OCI-LY3 (cell line): ENCODE data around the gene BCKDHA.
"Not testable (repeated sequence)": the region's sequence is repeated elsewhere in the genome, so short reads cannot be mapped to it uniquely, and the experiment has no call there.

Experiments used
- H2AFZ ChIP-seq: fragments of 200-600, 300-600 bp; shearing (Covaris generic); 2 replicates; pipeline ENCODE4 v1.6.0; 2014; ENCODE audit warnings: antibody characterized with exemption, low read depth, low read length
- H3K27ac ChIP-seq: fragments of 200-600, 300-600 bp; sonication (generic); 2 replicates; pipeline ENCODE4 v1.5.1; 2014; ENCODE audit warnings: mild to moderate bottlenecking, low read length, moderate library complexity, mixed read lengths
- H3K27me3 ChIP-seq: fragments of 200-600, 300-600 bp; sonication (generic); 2 replicates; pipeline ENCODE4 v1.6.1; 2014; ENCODE audit warnings: low read depth, low read length, mixed read lengths
- H3K36me3 ChIP-seq: fragments of 200-600, 300-600 bp; sonication (generic); replicated peaks from 2 replicates; pipeline ENCODE3; 2014; ENCODE audit warnings: low read depth, low read length, mixed read lengths
- H3K4me1 ChIP-seq: fragments of 300-600, 200-600 bp; sonication (generic); 2 replicates; pipeline ENCODE4 v1.6.1; 2014; ENCODE audit warnings: low read length, mixed read lengths
- H3K4me2 ChIP-seq: fragments of 200-600, 300-600 bp; sonication (generic); 2 replicates; pipeline ENCODE4 v1.6.1; 2014; ENCODE audit warnings: low read length, mixed read lengths
- H3K4me3 ChIP-seq: fragments of 300-600, 200-600 bp; sonication (generic); 2 replicates; pipeline ENCODE4 v1.5.1; 2014; ENCODE audit warnings: antibody characterized with exemption, mild to moderate bottlenecking, low read length, moderate library complexity
- H3K79me2 ChIP-seq: fragments of 300-600, 200-600 bp; shearing (Covaris generic); 2 replicates; pipeline ENCODE4 v1.6.1; 2014; ENCODE audit warnings: mild to moderate bottlenecking, low read length, mixed read lengths
- H3K9ac ChIP-seq: fragments of 300-600, 200-600 bp; shearing (Covaris generic); 2 replicates; pipeline ENCODE4 v1.6.0; 2014; ENCODE audit warnings: mild to moderate bottlenecking, low read length, moderate library complexity
- H3K9me3 ChIP-seq: fragments of 200-600, 300-600 bp; shearing (Covaris generic); 2 replicates; pipeline ENCODE4 v1.6.1; 2014; ENCODE audit warnings: low read length, mixed read lengths; ENCODE audit not compliant: insufficient read depth
- H4K20me1 ChIP-seq: fragments of 200-600, 300-600 bp; sonication (generic); 2 replicates; pipeline ENCODE4 v1.6.1; 2016; ENCODE audit warnings: low read length, mixed read lengths; ENCODE audit not compliant: insufficient read depth
- EZH2phosphoT487 ChIP-seq: fragments of 200-600 bp; shearing (Covaris generic); IDR thresholded peaks from 2 replicates; pipeline ENCODE4 v1.6.1; 2018; ENCODE audit warnings: antibody characterized with exemption, mixed run types, low read depth
- TF ChIP-seq, protein P1 (sequence below): fragments of 200-600, 300-600 bp; sonication (generic); IDR thresholded peaks from 2 replicates; pipeline ENCODE4 v1.5.1; 2014; ENCODE audit warnings: antibody characterized with exemption, low read length, low read depth

The BCKDHA gene

DNA sequence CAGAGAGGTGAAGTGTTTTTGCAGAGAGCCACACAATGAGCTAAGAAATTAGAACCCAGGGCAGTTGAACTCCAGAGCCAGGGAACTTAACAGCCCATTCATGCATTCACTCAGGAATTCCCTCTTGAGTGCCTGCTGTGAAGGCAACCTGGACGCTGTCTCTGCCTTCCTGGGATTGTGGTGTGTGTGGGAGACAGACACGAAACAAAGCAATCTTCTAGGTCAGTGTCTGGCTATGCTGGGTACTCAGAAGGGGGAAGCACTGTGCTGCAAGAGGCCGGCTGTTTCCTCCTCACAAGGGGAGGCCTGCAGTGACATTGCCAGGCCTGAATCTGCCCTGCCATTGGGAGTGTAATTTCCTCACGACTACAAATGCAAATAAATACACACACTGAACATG, 9.7 kb downstream of the BCKDHA start:
- Histone ChIP-seq H2AFZ (no peak overlapping the region), H4K20me1 (peaks cover 3% of the 10 kb centered on the region; the same call in 1 of the 2 replicates), H3K4me2 (no peak overlapping the region), H3K27me3 (no peaks in the 10 kb centered on the region), H3K4me1 (no peaks in the 10 kb centered on the region), H3K27ac (no peak overlapping the region), H3K4me3 (no peak overlapping the region), H3K36me3 (no peaks in the 10 kb centered on the region), H3K9ac (no peak overlapping the region), H3K79me2 (no peaks in the 10 kb centered on the region), H3K9me3 (no peaks in the 10 kb centered on the region)
- TF ChIP-seq EZH2phosphoT487 = no peak
- TF ChIP-seq, protein P1, sequence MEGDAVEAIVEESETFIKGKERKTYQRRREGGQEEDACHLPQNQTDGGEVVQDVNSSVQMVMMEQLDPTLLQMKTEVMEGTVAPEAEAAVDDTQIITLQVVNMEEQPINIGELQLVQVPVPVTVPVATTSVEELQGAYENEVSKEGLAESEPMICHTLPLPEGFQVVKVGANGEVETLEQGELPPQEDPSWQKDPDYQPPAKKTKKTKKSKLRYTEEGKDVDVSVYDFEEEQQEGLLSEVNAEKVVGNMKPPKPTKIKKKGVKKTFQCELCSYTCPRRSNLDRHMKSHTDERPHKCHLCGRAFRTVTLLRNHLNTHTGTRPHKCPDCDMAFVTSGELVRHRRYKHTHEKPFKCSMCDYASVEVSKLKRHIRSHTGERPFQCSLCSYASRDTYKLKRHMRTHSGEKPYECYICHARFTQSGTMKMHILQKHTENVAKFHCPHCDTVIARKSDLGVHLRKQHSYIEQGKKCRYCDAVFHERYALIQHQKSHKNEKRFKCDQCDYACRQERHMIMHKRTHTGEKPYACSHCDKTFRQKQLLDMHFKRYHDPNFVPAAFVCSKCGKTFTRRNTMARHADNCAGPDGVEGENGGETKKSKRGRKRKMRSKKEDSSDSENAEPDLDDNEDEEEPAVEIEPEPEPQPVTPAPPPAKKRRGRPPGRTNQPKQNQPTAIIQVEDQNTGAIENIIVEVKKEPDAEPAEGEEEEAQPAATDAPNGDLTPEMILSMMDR = no peak

DNA sequence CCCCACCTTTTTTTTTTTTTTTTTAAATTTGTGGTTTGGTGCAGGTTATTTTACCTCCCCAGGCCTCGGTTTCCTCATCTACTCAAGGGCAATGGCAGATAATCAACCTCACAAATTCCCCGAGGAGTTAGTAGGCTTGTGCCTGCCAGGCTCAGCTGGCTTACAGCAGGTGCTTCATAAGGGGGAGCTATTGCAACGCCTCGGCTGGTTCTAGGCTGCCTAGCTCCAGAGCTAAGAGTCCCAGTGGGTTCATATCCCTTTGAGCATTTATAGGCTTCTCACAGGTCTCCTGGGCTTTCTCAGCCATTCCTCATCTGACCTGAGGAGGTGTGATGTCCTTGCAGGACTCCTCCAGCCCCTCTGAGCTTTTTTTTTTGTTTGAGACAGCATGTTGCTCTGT, 10.6 kb downstream of the BCKDHA start:
- no peaks in the 10 kb centered on the region for H3K36me3 ChIP-seq
- H3K4me3 ChIP-seq = no peak overlapping the region
- H3K27me3 ChIP-seq = no peaks in the 10 kb centered on the region
- H3K27ac ChIP-seq = no peak overlapping the region
- no peaks in the 10 kb centered on the region for H3K79me2 ChIP-seq
- no peaks in the 10 kb centered on the region for H3K4me1 ChIP-seq
- H4K20me1 ChIP-seq = peaks cover 3% of the 10 kb centered on the region; the same call in 1 of the 2 replicates
- no peak for TF ChIP-seq EZH2phosphoT487
- TF ChIP-seq, protein P1 = peak; percentile 15; the same call in 1 of the 2 replicates
- H2AFZ ChIP-seq = no peak overlapping the region
- H3K9me3 ChIP-seq = no peaks in the 10 kb centered on the region
- no peak overlapping the region for H3K9ac ChIP-seq
- H3K4me2 ChIP-seq = no peak overlapping the region

DNA sequence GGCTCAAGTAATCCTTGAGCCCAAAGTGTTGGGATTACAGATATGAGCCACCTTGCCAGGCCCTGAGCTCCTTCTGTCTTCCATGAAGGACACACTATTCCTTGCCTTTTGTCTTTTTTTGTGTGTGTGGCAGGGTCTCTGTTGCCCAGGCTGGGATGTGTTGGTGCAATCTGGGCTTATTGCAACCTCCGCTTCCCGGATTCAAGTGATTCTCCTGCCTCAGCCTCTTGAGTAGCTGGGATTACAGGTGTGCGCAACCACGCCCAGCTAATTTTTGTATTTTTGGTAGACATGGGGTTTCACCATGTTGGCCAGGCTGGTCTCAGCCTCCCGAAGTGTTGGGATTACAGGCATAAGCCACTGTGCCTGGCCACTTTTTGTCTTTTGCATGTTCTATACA, 11.2 kb downstream of the BCKDHA start:
- not testable (repeated sequence) for H3K9me3 ChIP-seq, H3K9ac ChIP-seq, H3K4me3 ChIP-seq, H3K27ac ChIP-seq, H3K4me2 ChIP-seq, H3K27me3 ChIP-seq, H3K36me3 ChIP-seq, H4K20me1 ChIP-seq, H3K79me2 ChIP-seq, H2AFZ ChIP-seq, H3K4me1 ChIP-seq

DNA sequence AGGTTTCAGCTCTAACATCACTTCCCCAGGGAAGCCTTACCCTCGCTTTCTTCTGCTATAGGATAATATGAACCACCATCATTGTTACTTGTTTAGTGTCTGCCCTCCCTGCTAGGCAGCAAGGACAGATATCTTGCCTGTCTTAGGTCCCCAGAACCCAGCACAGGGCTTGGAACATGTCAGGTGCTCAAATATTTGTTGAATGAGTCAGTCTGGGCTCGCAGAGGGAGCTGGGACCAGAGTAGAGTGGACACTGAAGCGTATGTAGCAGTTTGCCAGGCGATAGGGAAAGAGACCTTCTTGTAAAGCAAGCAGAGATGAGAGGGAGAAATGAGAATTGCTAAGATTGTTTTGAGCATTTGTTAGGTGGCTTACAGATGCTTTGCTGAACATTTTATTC, 11.7 kb downstream of the BCKDHA start:
- no peak overlapping the region for H3K4me2 ChIP-seq
- no peak overlapping the region for H3K27ac ChIP-seq
- no peaks in the 10 kb centered on the region for H3K79me2 ChIP-seq
- H3K4me1 ChIP-seq = no peaks in the 10 kb centered on the region
- H3K9ac ChIP-seq = no peak overlapping the region
- no peaks in the 10 kb centered on the region for H3K9me3 ChIP-seq
- H3K27me3 ChIP-seq = no peaks in the 10 kb centered on the region
- no peak overlapping the region for H2AFZ ChIP-seq
- no peak overlapping the region for H3K4me3 ChIP-seq
- no peak for TF ChIP-seq EZH2phosphoT487
- TF ChIP-seq, protein P1 = no peak
- H4K20me1 ChIP-seq = peaks cover 3% of the 10 kb centered on the region; the same call in 1 of the 2 replicates
- peaks cover 5% of the 10 kb centered on the region for H3K36me3 ChIP-seq
